ENCODE measurements around the gene DDX17. TPM values are rescaled to one million over a fixed set of nuclear protein-coding genes. Genes with fewer than 3 reads are reported as not detected.

Gene DDX17
- total RNA-seq, 2 experiments from 2014 or later = 319 to 341 TPM

- intact Hi-C loops (cut with micrococcal nuclease) = no loop called here
- CTCF ChIA-PET = interaction anchor here (0.6 to 2.6 kb wide), 3 partner anchors 61 to 458 kb away, joined by 3 to 11 read pairs (median 5); partner anchors contain the start of gene DMC1
- H3K9me3 Mint-ChIP-seq = no peaks in the 10 kb centered on the region
Measured at GRCh38 chr22:38510416-38510970, 4.4 kb upstream of the DDX17 start.

GRCh38 chr22:38505541-38506117 is 482 bp downstream of the DDX17 start:
- CTCF ChIA-PET = no interaction called here
- Mint-ChIP-seq H3K4me1 (ENCODE audit: low read depth) (peaks cover 41% of the 10 kb centered on the region), H3K9me3 (no peaks in the 10 kb centered on the region), H3K36me3 (ENCODE audit: low read depth) (peaks cover 52% of the 10 kb centered on the region), H3K27ac (peak overlapping the region; percentile 100), H3K27me3 (ENCODE audit: low read depth) (no peaks in the 10 kb centered on the region), H3K4me3 (peak overlapping the region; percentile 98)
- DNase-seq = peak; percentile 62
- intact Hi-C loops (cut with micrococcal nuclease) = loop anchor here (1.0 to 5.0 kb wide), 5 partner anchors 27 to 661 kb away; partner anchors contain the start of genes ANKRD54, DMC1 and GTPBP1

More at GRCh38 chr22:38510416-38510970, 4.4 kb upstream of the DDX17 start:
- no peak for DNase-seq
- Mint-ChIP-seq H3K4me3 (no peak overlapping the region), H3K27ac (no peak overlapping the region), H3K4me1 (ENCODE audit: low read depth) (peaks cover 8% of the 10 kb centered on the region), H3K36me3 (ENCODE audit: low read depth) (peaks cover 5% of the 10 kb centered on the region), H3K27me3 (ENCODE audit: low read depth) (no peaks in the 10 kb centered on the region)

GRCh38 chr22:38504731-38505540 is 1.2 kb downstream of the DDX17 start:
- Mint-ChIP-seq H3K36me3 (ENCODE audit: low read depth) (peaks cover 57% of the 10 kb centered on the region), H3K4me1 (ENCODE audit: low read depth) (peaks cover 45% of the 10 kb centered on the region), H3K9me3 (no peaks in the 10 kb centered on the region), H3K27ac (peak overlapping the region; percentile 99), H3K27me3 (ENCODE audit: low read depth) (no peaks in the 10 kb centered on the region), H3K4me3 (peak overlapping the region; percentile 98)
- CTCF ChIA-PET = no interaction called here
- peak; percentile 78 for DNase-seq
- intact Hi-C loops (cut with micrococcal nuclease) = loop anchor here (5.0 kb wide), 1 partner anchor 108 kb away; no protein-coding TSS in a partner anchor

- peaks cover 60% of the 10 kb centered on the region for H3K4me1 Mint-ChIP-seq (ENCODE audit: low read depth)
Measured at GRCh38 chr22:38503021-38503420, 3.1 kb downstream of the DDX17 start.

GRCh38 chr22:38501797-38502672 is 4.1 kb downstream of the DDX17 start:
- CTCF ChIA-PET = interaction anchor here (0.6 to 1.5 kb wide), 3 partner anchors 10 to 128 kb away, joined by 3 to 5 read pairs (median 4); no protein-coding TSS in a partner anchor
- H3K4me3 Mint-ChIP-seq = peak overlapping the region; percentile 98
- DNase-seq = no peak
- peak overlapping the region; percentile 46 for H3K27ac Mint-ChIP-seq
- intact Hi-C loops (cut with micrococcal nuclease) = loop anchor here (1.0 kb wide), 1 partner anchor 12 kb away; no protein-coding TSS in a partner anchor
- peaks cover 77% of the 10 kb centered on the region for H3K36me3 Mint-ChIP-seq (ENCODE audit: low read depth)
- no peaks in the 10 kb centered on the region for H3K9me3 Mint-ChIP-seq
- H3K4me1 Mint-ChIP-seq (ENCODE audit: low read depth) = peaks cover 61% of the 10 kb centered on the region
- H3K27me3 Mint-ChIP-seq (ENCODE audit: low read depth) = no peaks in the 10 kb centered on the region

More at GRCh38 chr22:38503021-38503420, 3.1 kb downstream of the DDX17 start:
- H3K4me3 Mint-ChIP-seq = peak overlapping the region; percentile 98
- no peaks in the 10 kb centered on the region for H3K27me3 Mint-ChIP-seq (ENCODE audit: low read depth)
- H3K27ac Mint-ChIP-seq = peak overlapping the region; percentile 69
- no peak for DNase-seq
- CTCF ChIA-PET = interaction anchor here (1.5 kb wide), 1 partner anchor 9 kb away, joined by 4 read pairs; no protein-coding TSS in a partner anchor
- intact Hi-C loops (cut with micrococcal nuclease) = loop anchor here (1.0 kb wide), 1 partner anchor 9 kb away; no protein-coding TSS in a partner anchor
- H3K36me3 Mint-ChIP-seq (ENCODE audit: low read depth) = peaks cover 73% of the 10 kb centered on the region
- no peaks in the 10 kb centered on the region for H3K9me3 Mint-ChIP-seq

GRCh38 chr22:38497869-38498268 is 8.2 kb downstream of the DDX17 start:
- DNase-seq = no peak
- H3K36me3 Mint-ChIP-seq (ENCODE audit: low read depth) = peaks cover 79% of the 10 kb centered on the region
- CTCF ChIA-PET = interaction anchor here (0.7 to 1.0 kb wide), 2 partner anchors 74 to 299 kb away, joined by 3 read pairs; no protein-coding TSS in a partner anchor

GRCh38 chr22:38494939-38495338 is 11.2 kb downstream of the DDX17 start:
- Mint-ChIP-seq H3K9me3 (no peaks in the 10 kb centered on the region), H3K27ac (peak overlapping the region; percentile 27), H3K4me1 (ENCODE audit: low read depth) (peaks cover 64% of the 10 kb centered on the region), H3K27me3 (ENCODE audit: low read depth) (no peaks in the 10 kb centered on the region), H3K36me3 (ENCODE audit: low read depth) (peaks cover 69% of the 10 kb centered on the region), H3K4me3 (no peak overlapping the region)
- CTCF ChIA-PET = interaction anchor here (1.3 kb wide), 1 partner anchor 18 kb away, joined by 3 read pairs; no protein-coding TSS in a partner anchor
- intact Hi-C loops (cut with micrococcal nuclease) = loop anchor here (1.0 kb wide), 1 partner anchor 8 kb away; no protein-coding TSS in a partner anchor
- no peak for DNase-seq

More at GRCh38 chr22:38497869-38498268, 8.2 kb downstream of the DDX17 start:
- Mint-ChIP-seq H3K9me3 (no peaks in the 10 kb centered on the region), H3K4me3 (no peak overlapping the region), H3K4me1 (ENCODE audit: low read depth) (peaks cover 64% of the 10 kb centered on the region), H3K27ac (peak overlapping the region; percentile 59), H3K27me3 (ENCODE audit: low read depth) (no peaks in the 10 kb centered on the region)
- intact Hi-C loops (cut with micrococcal nuclease) = no loop called here

- H3K27ac Mint-ChIP-seq = peak overlapping the region; percentile 27
- H3K4me3 Mint-ChIP-seq = no peak overlapping the region
- H3K27me3 Mint-ChIP-seq (ENCODE audit: low read depth) = no peaks in the 10 kb centered on the region
- H3K36me3 Mint-ChIP-seq (ENCODE audit: low read depth) = peaks cover 71% of the 10 kb centered on the region
- peaks cover 66% of the 10 kb centered on the region for H3K4me1 Mint-ChIP-seq (ENCODE audit: low read depth)
- DNase-seq = no peak
- intact Hi-C loops (cut with micrococcal nuclease) = loop anchor here (1.0 kb wide), 1 partner anchor 9 kb away; no protein-coding TSS in a partner anchor
- no peaks in the 10 kb centered on the region for H3K9me3 Mint-ChIP-seq
- CTCF ChIA-PET = no interaction called here
Measured at GRCh38 chr22:38494498-38494897, 11.6 kb downstream of the DDX17 start.

- CTCF ChIA-PET = interaction anchor here (0.6 to 1.3 kb wide), 5 partner anchors 10 to 91 kb away, joined by 3 to 5 read pairs (median 4); no protein-coding TSS in a partner anchor
- no peak for DNase-seq
- Mint-ChIP-seq H3K4me1 (ENCODE audit: low read depth) (peaks cover 64% of the 10 kb centered on the region), H3K4me3 (no peak overlapping the region), H3K27me3 (ENCODE audit: low read depth) (no peaks in the 10 kb centered on the region), H3K27ac (peak overlapping the region; percentile 73), H3K36me3 (ENCODE audit: low read depth) (peaks cover 71% of the 10 kb centered on the region), H3K9me3 (no peaks in the 10 kb centered on the region)
- intact Hi-C loops (cut with micrococcal nuclease) = no loop called here
Measured at GRCh38 chr22:38491707-38492348, 14.3 kb downstream of the DDX17 start.

- Mint-ChIP-seq H3K27ac (peak overlapping the region; percentile 87), H3K27me3 (ENCODE audit: low read depth) (no peaks in the 10 kb centered on the region), H3K9me3 (no peaks in the 10 kb centered on the region), H3K4me3 (no peak overlapping the region), H3K36me3 (ENCODE audit: low read depth) (peaks cover 75% of the 10 kb centered on the region), H3K4me1 (ENCODE audit: low read depth) (peaks cover 70% of the 10 kb centered on the region)
- CTCF ChIA-PET = interaction anchor here (0.9 to 1.3 kb wide), 3 partner anchors 11 to 585 kb away, joined by 3 to 4 read pairs (median 3); partner anchors contain the start of gene MICALL1
- DNase-seq = no peak
- intact Hi-C loops (cut with micrococcal nuclease) = loop anchor here (1.0 kb wide), 1 partner anchor 11 kb away; no protein-coding TSS in a partner anchor
Measured at GRCh38 chr22:38490915-38491314, 15.2 kb downstream of the DDX17 start.
